AG09319 (cell line): ENCODE data around the gene BHLHE40.

Experiments used
- DNase-seq: peaks from one replicate; pipeline ENCODE4 v3.0.0-alpha.2; 2010; ENCODE audit warnings: low read depth; ENCODE audit errors: extremely low read depth
- TF ChIP-seq, protein P1 (sequence below): IDR thresholded peaks from 2 replicates; pipeline ENCODE4 v1.5.1; 2011; ENCODE audit warnings: low read depth, mild to moderate bottlenecking, inconsistent platforms, low read length, moderate library complexity

Gene BHLHE40

DNA sequence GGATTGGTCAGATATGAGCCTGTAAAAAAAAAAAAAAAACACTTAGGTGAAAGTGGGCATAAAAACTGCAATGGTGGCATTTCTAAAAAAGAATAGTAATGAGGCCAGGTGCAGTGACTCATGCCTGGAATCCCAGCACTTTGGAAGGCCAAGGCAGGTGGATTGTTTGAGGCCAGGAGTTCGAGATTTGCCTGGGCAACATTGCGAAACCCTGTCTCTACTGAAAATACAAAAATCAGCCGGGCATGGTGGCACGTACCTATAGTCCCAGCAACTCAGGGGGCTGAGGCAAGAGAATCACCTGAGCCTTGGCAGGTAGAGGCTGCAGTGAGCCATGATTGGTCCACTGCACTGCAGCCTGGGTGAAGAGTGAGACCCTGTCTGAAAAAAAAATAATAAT lies 38.3 kb upstream of the BHLHE40 start:
- TF ChIP-seq, protein P1, sequence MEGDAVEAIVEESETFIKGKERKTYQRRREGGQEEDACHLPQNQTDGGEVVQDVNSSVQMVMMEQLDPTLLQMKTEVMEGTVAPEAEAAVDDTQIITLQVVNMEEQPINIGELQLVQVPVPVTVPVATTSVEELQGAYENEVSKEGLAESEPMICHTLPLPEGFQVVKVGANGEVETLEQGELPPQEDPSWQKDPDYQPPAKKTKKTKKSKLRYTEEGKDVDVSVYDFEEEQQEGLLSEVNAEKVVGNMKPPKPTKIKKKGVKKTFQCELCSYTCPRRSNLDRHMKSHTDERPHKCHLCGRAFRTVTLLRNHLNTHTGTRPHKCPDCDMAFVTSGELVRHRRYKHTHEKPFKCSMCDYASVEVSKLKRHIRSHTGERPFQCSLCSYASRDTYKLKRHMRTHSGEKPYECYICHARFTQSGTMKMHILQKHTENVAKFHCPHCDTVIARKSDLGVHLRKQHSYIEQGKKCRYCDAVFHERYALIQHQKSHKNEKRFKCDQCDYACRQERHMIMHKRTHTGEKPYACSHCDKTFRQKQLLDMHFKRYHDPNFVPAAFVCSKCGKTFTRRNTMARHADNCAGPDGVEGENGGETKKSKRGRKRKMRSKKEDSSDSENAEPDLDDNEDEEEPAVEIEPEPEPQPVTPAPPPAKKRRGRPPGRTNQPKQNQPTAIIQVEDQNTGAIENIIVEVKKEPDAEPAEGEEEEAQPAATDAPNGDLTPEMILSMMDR: no peak
- no peak for DNase-seq

DNA sequence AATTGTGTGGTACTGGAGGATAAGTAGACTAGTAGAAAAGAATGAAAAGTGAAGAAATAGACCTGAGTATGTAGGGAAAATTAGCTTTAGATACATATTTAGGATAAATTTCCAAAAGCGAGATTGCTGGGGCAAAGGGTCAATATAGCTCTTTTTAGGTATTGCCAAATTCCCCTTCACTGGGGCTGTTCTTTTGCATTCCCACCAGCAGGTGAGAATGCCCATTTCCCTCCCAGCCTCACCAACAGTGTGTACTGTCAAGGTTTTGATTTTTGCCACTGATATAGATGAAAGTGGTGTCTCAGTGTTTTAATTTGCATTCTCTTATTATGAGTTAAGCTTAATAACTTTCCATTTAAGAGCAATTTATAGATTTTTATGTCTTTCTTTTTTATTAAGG lies 35.7 kb upstream of the BHLHE40 start:
- TF ChIP-seq, protein P1: peak; percentile 18
- no peak for DNase-seq

DNA sequence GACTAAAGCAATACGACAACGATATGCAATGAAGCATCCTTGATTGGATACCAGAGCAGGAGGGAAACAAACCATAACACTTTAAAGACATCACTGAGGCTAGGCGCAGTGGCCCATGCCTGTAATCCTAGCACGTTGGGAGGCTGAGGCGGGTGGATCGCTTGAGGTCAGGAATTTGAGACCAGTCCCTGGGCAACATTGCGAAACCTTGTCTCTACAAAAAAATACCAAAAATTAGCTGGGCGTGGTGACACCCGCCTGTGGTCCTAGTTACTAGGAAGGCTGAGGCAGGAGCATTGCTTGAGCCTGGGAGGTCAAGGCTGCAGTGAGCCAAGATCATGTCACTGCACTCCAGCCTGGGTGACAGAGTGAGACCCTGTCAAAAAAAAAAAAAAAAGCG lies 33.9 kb upstream of the BHLHE40 start:
- DNase-seq: no peak
- TF ChIP-seq, protein P1: no peak

DNA sequence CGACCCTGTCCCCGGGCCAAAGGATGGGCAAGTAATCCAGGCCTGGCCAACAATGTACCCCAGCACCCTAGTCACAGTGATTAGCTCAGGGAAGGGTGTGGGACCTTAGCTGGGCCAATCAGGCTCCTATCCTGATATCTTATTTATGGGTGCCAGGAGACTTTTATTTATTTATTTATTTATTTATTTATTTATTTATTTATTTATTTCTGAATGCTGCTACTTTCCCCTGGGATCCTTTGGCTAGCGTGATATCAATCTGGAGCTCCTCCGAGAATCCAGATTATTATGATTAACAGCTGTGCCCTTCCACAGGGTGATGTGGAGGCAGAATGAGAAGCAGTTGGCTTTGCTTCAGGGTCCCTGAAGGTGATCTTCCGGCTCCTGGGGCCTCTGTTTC lies 32.2 kb upstream of the BHLHE40 start:
- no peak for DNase-seq
- TF ChIP-seq, protein P1: no peak

DNA sequence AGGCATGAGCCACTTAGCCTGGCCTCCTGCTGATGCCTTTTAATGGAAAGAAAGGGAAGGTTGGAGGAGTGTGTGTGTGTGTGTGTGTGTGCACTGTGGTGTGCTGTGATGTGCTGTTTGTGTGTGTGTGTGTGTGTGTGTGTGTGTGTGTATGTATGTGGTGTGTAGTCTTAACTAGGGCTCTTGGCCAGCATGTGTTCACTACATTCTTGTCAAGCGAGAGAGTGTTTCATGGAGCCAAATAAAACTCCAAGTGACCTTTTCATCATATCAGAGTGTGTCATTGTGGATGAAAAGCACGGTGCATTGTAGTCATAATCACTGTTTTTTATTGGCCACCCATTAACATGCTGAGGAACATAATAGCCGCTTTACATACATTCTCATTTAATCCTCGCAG lies 30.8 kb upstream of the BHLHE40 start:
- TF ChIP-seq, protein P1: no peak
- no peak for DNase-seq

DNA sequence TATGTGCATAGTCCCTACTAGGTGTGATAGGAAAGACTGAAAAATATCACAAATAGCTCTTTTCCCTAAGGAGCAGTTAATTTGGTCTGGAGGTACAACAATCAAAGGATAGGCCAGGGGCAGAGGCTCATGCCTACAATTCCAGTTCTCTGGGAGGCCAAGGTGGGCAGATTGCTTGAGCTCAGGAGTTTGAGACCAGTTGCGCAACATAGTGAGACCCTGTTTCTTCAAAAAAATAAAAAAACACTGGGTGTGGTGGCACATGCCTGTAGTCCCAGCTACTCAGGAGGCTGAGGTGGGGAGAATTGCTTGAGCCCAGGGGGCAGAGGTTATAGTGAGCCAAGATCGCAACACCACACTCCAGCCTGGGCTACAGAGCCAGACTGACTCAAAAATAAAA lies 30.2 kb upstream of the BHLHE40 start:
- no peak for DNase-seq
- TF ChIP-seq, protein P1: no peak

DNA sequence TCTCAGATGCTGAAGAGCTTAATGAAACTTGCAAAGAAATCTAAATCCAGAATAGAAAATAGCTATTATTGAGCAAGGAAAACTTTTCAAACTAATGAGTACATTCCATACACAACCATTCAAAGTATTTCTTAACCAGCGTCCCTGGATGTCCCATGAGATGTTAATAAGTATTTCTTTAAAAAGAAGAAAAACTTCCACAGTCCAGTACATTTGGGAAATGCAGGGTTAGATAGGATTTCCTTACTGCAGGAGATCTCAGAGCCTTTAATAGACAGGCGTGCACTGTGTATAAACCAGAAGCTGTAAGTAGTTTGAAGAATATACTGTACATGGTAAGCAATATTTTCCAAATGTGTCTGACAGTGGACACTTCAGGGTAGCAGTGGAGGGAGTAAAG lies 29.6 kb upstream of the BHLHE40 start:
- TF ChIP-seq, protein P1: no peak
- no peak for DNase-seq

DNA sequence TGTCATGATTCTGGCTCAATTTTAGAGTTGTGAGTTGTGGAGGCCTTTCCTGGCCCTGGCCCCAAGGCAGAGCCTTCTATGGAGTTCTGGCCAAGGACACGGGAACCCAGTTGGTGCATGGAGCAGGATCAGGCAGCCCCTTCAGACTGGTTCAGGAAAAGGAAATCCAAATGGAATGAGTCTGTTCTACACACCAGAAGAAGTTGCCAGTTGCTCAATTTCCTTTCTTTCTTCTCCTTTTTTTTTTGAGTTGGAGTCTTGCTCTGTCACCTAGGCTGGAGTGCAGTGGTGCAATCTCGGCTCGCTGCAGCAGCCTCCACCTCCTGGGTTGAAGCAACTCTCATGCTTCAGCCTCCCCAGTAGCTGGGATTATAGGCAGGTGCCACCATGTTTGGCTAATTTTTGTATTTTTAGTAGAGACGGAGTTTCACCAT lies 28.9 kb upstream of the BHLHE40 start:
- TF ChIP-seq, protein P1: no peak
- no peak for DNase-seq
